Trophoblast cell (in vitro differentiated cells and primary cell): ENCODE results near the gene INTS6.

ENCODE experiments used
- DNase-seq, 2 donors: peaks; one replicate each; pipeline ENCODE4 v3.0.0-alpha.2; 2016
- H2AFZ ChIP-seq: 2 replicates; pipeline ENCODE4 v1.6.1; 2013; ENCODE audit warnings: low read length, moderate library complexity, mild to moderate bottlenecking; ENCODE audit not compliant: insufficient read depth, poor library complexity
- H2AK5ac ChIP-seq: 2 replicates; pipeline ENCODE4 v1.6.1; 2013; ENCODE audit warnings: mild to moderate bottlenecking, low read length
- H2BK120ac ChIP-seq: 2 replicates; pipeline ENCODE4 v1.6.1; 2013; ENCODE audit warnings: low read length, mild to moderate bottlenecking, moderate library complexity; ENCODE audit not compliant: insufficient read depth, poor library complexity
- H2BK12ac ChIP-seq: 2 replicates; pipeline ENCODE4 v1.6.1; 2013; ENCODE audit warnings: mild to moderate bottlenecking, low read length, moderate library complexity
- H2BK5ac ChIP-seq: 2 replicates; pipeline ENCODE4 v1.6.1; 2013; ENCODE audit warnings: low read length, low read depth, moderate library complexity, mild to moderate bottlenecking; ENCODE audit not compliant: poor library complexity
- H3K14ac ChIP-seq: 2 replicates; pipeline ENCODE4 v1.6.1; 2013; ENCODE audit warnings: mild to moderate bottlenecking, low read length
- H3K18ac ChIP-seq: 2 replicates; pipeline ENCODE4 v1.6.1; 2013; ENCODE audit warnings: mild to moderate bottlenecking, low read length
- H3K23ac ChIP-seq: 2 replicates; pipeline ENCODE4 v1.6.1; 2013; ENCODE audit warnings: low read length
- H3K27ac ChIP-seq: 2 replicates; pipeline ENCODE4 v1.5.1; 2013; ENCODE audit warnings: low read depth, mild to moderate bottlenecking, inconsistent platforms, low read length, moderate library complexity
- H3K27me3 ChIP-seq: 2 replicates; pipeline ENCODE4 v1.6.1; 2013; ENCODE audit warnings: inconsistent platforms, mild to moderate bottlenecking, low read length, moderate library complexity; ENCODE audit not compliant: insufficient read depth
- H3K36me3 ChIP-seq, 2 experiments: 1 replicate in 1 of 2; 2 replicates in 1 of 2; pipeline ENCODE4 v1.6.1; 2013; ENCODE audit warnings: low read length in 2 of 2, mild to moderate bottlenecking in 2 of 2, moderate library complexity in 1 of 2; ENCODE audit not compliant: insufficient read depth in 2 of 2, control insufficient read depth in 1 of 2
- H3K4ac ChIP-seq: 2 replicates; pipeline ENCODE4 v1.6.1; 2013; ENCODE audit warnings: low read depth, mild to moderate bottlenecking, low read length, moderate library complexity
- H3K4me1 ChIP-seq, 2 experiments: 1 replicate in 1 of 2; 2 replicates in 1 of 2; pipeline ENCODE4 v1.6.1; 2013; ENCODE audit warnings: low read length in 2 of 2, mild to moderate bottlenecking in 2 of 2, moderate library complexity in 1 of 2; ENCODE audit not compliant: insufficient read depth in 2 of 2, control insufficient read depth in 1 of 2
- H3K4me2 ChIP-seq: 2 replicates; pipeline ENCODE4 v1.6.1; 2013; ENCODE audit warnings: inconsistent platforms, mild to moderate bottlenecking, low read length, moderate library complexity
- H3K4me3 ChIP-seq: 2 replicates; pipeline ENCODE4 v1.5.1; 2013; ENCODE audit warnings: mild to moderate bottlenecking, low read depth, low read length, inconsistent platforms
- H3K79me1 ChIP-seq: one replicate; pipeline ENCODE4 v1.6.1; 2013; ENCODE audit warnings: low read length
- H3K79me2 ChIP-seq: 2 replicates; pipeline ENCODE4 v1.6.1; 2013; ENCODE audit warnings: low read length, mild to moderate bottlenecking; ENCODE audit not compliant: control insufficient read depth, insufficient read depth, poor library complexity
- H3K9ac ChIP-seq: 2 replicates; pipeline ENCODE4 v1.6.1; 2013; ENCODE audit warnings: mild to moderate bottlenecking, low read length
- H3K9me3 ChIP-seq: 2 replicates; pipeline ENCODE4 v1.6.1; 2013; ENCODE audit warnings: low read depth, mild to moderate bottlenecking, control low read depth, inconsistent platforms, low read length; ENCODE audit not compliant: insufficient read depth
- H4K12ac ChIP-seq: 2 replicates; pipeline ENCODE4 v1.6.1; 2013; ENCODE audit warnings: low read depth, mild to moderate bottlenecking, low read length, moderate library complexity
- H4K8ac ChIP-seq: 2 replicates; pipeline ENCODE4 v1.6.1; 2013; ENCODE audit warnings: low read depth, mild to moderate bottlenecking, low read length, moderate library complexity
- H4K91ac ChIP-seq: one replicate; pipeline ENCODE4 v1.6.1; 2013; ENCODE audit warnings: low read depth, mild to moderate bottlenecking, low read length, moderate library complexity
- WGBS: extraction: QIAGEN DNeasy Blood & Tissue Kit; methylation state at CpG from one replicate; pipeline ENCODE4 v1.1.7; 2013; ENCODE audit warnings: missing lambda C conversion rate; ENCODE audit not compliant: insufficient read length, insufficient coverage; ENCODE audit errors: extremely low coverage; 5-methylcytosine and 5-hydroxymethylcytosine counted together

INTS6 gene

DNA sequence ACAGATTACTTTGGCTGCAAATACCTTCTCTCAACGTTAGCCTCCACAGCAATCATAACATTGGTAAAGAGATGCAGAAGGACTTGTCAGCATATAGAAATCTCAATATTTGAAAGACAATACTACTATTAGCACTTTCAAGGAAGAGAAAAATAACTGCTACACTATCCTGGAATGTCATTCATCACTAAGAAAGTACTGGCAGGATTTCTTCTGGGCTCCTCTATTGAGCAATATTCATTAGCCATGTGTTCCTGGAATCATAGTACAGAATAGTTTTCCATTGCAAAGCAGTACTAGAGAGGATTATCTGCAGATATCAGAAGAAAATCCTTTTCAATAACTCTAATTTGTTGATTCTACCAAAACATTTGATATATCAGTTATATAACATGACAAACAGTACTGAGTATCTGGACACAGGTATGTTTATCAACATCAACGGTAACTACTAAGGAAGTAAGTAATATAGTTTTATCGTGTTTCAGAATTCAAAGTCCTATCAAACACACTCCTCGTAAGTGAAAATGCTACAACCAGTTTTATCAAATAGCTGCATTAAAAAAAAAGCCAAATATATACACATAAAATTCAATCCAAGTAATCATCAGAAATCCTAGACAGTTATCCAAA is 27.3 kb downstream of the INTS6 start:
- H3K23ac ChIP-seq, result no peak overlapping the region
- H3K27ac ChIP-seq, result no peak overlapping the region
- no peak overlapping the region for H2BK120ac ChIP-seq
- WGBS, result no CpG with 5 or more reads among the region's 4 CpGs
- H3K9ac ChIP-seq, result no peak overlapping the region
- no peaks in the 10 kb centered on the region for H3K27me3 ChIP-seq
- no peak overlapping the region for H3K14ac ChIP-seq
- H2BK12ac ChIP-seq, result no peak overlapping the region
- H3K36me3 ChIP-seq, result peaks cover 2 to 3% of the 10 kb centered on the region in 2 experiments
- no peak overlapping the region for H3K4me3 ChIP-seq
- no peak overlapping the region for H4K91ac ChIP-seq
- no peak overlapping the region for H3K18ac ChIP-seq
- H2AFZ ChIP-seq, result no peak overlapping the region
- no peak overlapping the region for H2BK5ac ChIP-seq
- H3K79me1 ChIP-seq, result no peaks in the 10 kb centered on the region
- H3K4me2 ChIP-seq, result no peak overlapping the region
- no peak overlapping the region for H4K8ac ChIP-seq
- H3K4me1 ChIP-seq, result peaks cover 0 to 4% of the 10 kb centered on the region in 2 experiments
- H2AK5ac ChIP-seq, result no peak overlapping the region
- no peaks in the 10 kb centered on the region for H3K9me3 ChIP-seq
- no peak overlapping the region for H4K12ac ChIP-seq
- DNase-seq, result no peak
- no peaks in the 10 kb centered on the region for H3K79me2 ChIP-seq
- H3K4ac ChIP-seq, result no peak overlapping the region

DNA sequence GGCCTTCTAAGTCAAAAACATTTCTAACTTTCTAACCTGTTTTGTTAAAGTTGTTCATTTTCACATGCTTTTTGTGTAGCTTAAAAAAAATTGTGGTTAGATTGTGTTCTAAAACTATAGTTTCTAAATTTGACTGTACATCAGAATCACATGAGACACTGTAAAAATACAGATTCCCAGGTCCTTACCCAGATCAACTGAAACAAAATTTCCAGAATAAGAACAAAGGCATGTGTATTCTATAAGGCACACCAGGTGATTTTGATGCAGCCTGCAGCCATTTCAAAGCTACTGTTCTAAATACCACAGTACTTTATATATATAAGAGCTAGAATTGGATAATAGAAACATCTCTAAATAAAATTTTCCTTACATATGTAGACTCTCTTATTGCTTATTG is 29.1 kb downstream of the INTS6 start:
- H3K4me1 ChIP-seq, result peaks cover 0 to 4% of the 10 kb centered on the region in 2 experiments
- no peaks in the 10 kb centered on the region for H3K79me2 ChIP-seq
- no peak for DNase-seq
- no peak overlapping the region for H4K91ac ChIP-seq
- no peak overlapping the region for H3K4me3 ChIP-seq
- H2AK5ac ChIP-seq, result no peak overlapping the region
- H3K79me1 ChIP-seq, result no peaks in the 10 kb centered on the region
- H4K12ac ChIP-seq, result no peak overlapping the region
- H2BK12ac ChIP-seq, result no peak overlapping the region
- H3K9me3 ChIP-seq, result no peaks in the 10 kb centered on the region
- H2AFZ ChIP-seq, result no peak overlapping the region
- peaks cover 0 to 2% of the 10 kb centered on the region in 2 experiments for H3K36me3 ChIP-seq
- no peak overlapping the region for H3K18ac ChIP-seq
- H3K4me2 ChIP-seq, result no peak overlapping the region
- no peak overlapping the region for H3K23ac ChIP-seq
- no peak overlapping the region for H3K27ac ChIP-seq
- H2BK5ac ChIP-seq, result no peak overlapping the region
- H3K27me3 ChIP-seq, result no peaks in the 10 kb centered on the region
- H3K4ac ChIP-seq, result no peak overlapping the region
- H4K8ac ChIP-seq, result no peak overlapping the region
- H3K14ac ChIP-seq, result no peak overlapping the region
- H3K9ac ChIP-seq, result no peak overlapping the region
- no peak overlapping the region for H2BK120ac ChIP-seq

DNA sequence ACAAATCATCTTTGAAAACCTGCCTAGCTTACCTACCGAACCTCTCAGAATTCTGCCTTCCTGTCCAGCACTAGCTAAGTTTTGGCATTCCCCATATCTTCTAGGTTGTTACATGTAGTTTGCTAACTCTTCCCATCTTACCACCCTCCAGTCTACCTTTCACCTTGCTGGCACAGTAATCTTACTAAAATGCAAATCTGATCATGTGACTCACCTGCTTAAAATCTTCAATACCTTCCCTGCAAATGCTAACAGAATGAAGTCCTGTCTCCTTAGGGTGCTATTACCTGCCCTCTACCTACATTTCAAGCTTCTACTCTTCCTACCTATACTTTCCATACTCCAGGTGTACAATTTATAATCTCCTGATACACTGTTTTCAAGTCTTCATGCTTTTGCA is 30.4 kb downstream of the INTS6 start:
- no peak overlapping the region for H2BK5ac ChIP-seq
- no peak overlapping the region for H4K12ac ChIP-seq
- H3K79me2 ChIP-seq, result no peaks in the 10 kb centered on the region
- no peak overlapping the region for H3K9ac ChIP-seq
- H3K79me1 ChIP-seq, result no peaks in the 10 kb centered on the region
- H2AK5ac ChIP-seq, result no peak overlapping the region
- no peak overlapping the region for H3K4me2 ChIP-seq
- no peak overlapping the region for H4K8ac ChIP-seq
- peak in 1 of 2 donors; percentile 21 for DNase-seq
- H2BK12ac ChIP-seq, result no peak overlapping the region
- no peak overlapping the region for H3K18ac ChIP-seq
- H3K9me3 ChIP-seq, result no peaks in the 10 kb centered on the region
- no CpG with 5 or more reads among the region's 1 CpG for WGBS
- H3K36me3 ChIP-seq, result peaks cover 0 to 1% of the 10 kb centered on the region in 2 experiments
- H3K27me3 ChIP-seq, result no peaks in the 10 kb centered on the region
- no peak overlapping the region for H3K14ac ChIP-seq
- H3K23ac ChIP-seq, result peak overlapping the region; percentile 21
- H3K4me1 ChIP-seq, result peaks cover 0 to 4% of the 10 kb centered on the region in 2 experiments
- no peak overlapping the region for H4K91ac ChIP-seq
- no peak overlapping the region for H3K4ac ChIP-seq
- no peak overlapping the region for H2BK120ac ChIP-seq
- no peak overlapping the region for H3K27ac ChIP-seq
- H3K4me3 ChIP-seq, result no peak overlapping the region
- no peak overlapping the region for H2AFZ ChIP-seq

DNA sequence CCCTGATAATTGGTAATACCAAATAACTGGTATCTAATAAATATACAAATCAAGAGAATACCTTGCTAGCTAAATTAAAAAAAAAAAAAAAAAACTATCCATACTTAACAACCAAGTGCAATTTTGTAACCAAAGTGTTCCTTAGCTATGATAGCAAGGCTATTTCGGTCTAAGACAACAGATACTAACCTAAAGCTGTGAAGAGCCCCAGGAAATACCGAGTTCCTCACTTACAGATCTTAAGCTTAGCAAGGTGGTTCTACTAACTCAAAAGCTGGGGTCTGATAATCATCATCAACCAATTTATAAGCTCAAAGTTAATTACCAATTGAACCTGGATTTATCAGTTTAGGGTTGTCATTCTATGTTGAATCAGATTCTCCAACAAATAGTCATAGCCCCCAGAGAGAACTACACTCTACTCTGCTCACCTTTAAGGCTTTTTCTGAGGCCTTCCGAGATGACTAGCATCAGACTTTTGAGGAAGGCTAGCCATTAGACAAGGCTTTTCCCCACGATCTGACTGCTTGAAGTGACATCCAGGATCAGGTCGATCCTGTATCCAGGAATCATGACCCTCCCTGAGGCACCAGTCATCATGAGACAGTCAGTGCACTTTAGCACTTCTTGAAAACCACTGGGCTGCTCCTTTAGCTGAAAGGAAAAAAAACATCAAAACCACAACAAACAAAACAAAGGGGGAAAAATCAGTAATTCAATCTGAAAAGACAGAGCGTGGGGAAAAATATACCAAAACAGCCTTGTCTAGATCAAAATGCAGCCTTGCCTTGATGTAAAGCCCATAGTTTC is 31.9 kb downstream of the INTS6 start:
- no peak overlapping the region for H3K4me2 ChIP-seq
- no peak overlapping the region for H2BK12ac ChIP-seq
- H3K27me3 ChIP-seq, result no peaks in the 10 kb centered on the region
- H3K9me3 ChIP-seq, result no peaks in the 10 kb centered on the region
- H3K14ac ChIP-seq, result no peak overlapping the region
- H3K79me2 ChIP-seq, result no peaks in the 10 kb centered on the region
- no peak overlapping the region for H2BK5ac ChIP-seq
- no peak overlapping the region for H3K18ac ChIP-seq
- no peak overlapping the region for H2AFZ ChIP-seq
- no peak overlapping the region for H3K27ac ChIP-seq
- peaks cover 0 to 4% of the 10 kb centered on the region in 2 experiments for H3K4me1 ChIP-seq
- DNase-seq, result no peak
- no peak overlapping the region for H4K91ac ChIP-seq
- no peak overlapping the region for H3K23ac ChIP-seq
- no peak overlapping the region for H2AK5ac ChIP-seq
- H3K9ac ChIP-seq, result no peak overlapping the region
- no peak overlapping the region for H3K4me3 ChIP-seq
- no peak overlapping the region for H3K4ac ChIP-seq
- peaks cover 0 to 4% of the 10 kb centered on the region in 2 experiments for H3K36me3 ChIP-seq
- H4K12ac ChIP-seq, result no peak overlapping the region
- no peaks in the 10 kb centered on the region for H3K79me1 ChIP-seq
- no CpG with 5 or more reads among the region's 6 CpGs for WGBS
- H4K8ac ChIP-seq, result no peak overlapping the region
- no peak overlapping the region for H2BK120ac ChIP-seq
